Measurements from ENCODE around the gene TMEM45B.
"Not testable (repeated sequence)": the region's sequence is repeated elsewhere in the genome, so short reads cannot be mapped to it uniquely, and the experiment has no call there.

The TMEM45B gene

DNA sequence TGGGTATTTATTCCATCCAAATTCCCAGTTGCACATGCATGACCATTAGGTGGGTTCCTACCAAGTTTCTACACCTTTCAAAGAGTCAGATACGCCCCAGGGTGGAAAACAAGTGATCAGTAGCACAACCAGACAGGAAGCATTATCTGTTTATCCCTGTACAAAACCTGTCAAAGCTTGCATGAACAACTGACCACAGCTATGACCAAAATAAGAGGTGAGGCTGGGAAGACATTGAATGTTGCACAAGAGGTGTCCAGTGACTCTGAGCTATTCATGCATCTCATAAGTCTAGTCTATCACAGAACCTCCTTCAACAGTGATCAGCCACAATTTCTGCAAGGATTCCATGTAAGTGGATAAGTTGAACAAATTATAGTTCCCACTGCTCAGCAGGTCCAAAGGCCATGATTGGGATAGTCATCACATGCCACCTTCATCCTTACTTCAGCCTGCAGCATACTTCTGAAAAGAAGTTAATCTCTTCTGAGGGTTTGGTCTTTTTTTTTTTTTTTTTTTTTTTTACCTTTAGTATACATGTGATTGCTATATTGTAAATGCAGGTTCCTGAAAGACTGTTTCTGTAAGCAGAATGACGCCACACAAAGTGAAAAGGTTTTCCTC, 28.0 kb upstream of the TMEM45B start:
- Histone ChIP-seq H3K36me3 (ENCODE audit: control insufficient read depth, insufficient read depth, low read length) (no peaks in the 10 kb centered on the region), H3K27me3 (ENCODE audit: control insufficient read depth, insufficient read depth, low read length) (no peaks in the 10 kb centered on the region), H3K4me3 (ENCODE audit: low read length) (no peak overlapping the region), H3K9ac (ENCODE audit: low read length) (no peak overlapping the region), H3K9me3 (ENCODE audit: control insufficient read depth, low read length) (no peaks in the 10 kb centered on the region), H3K4me1 (ENCODE audit: control insufficient read depth, insufficient read depth, low read length) (peaks cover 10% of the 10 kb centered on the region)

DNA sequence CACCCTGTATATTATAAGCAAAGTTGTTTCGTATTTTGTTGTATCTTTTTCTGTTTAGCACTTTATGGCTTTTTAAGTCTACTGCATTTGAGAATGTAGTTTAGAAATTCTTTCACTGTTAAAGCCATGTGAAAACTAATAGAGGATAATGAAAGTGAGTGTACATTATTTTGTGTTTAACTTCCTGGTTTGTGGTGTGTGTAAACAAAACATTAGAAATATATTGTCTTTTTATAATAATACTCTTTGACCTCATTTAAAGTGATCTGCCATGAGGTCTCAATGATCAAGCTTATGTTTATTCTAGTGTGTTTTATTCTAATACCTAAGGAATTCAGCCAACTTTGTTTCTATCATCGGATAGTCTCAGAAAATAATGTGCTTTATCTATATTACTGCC, 27.4 kb upstream of the TMEM45B start:
- Histone ChIP-seq H3K4me3 (ENCODE audit: low read length) (no peak overlapping the region), H3K4me1 (ENCODE audit: control insufficient read depth, insufficient read depth, low read length) (peaks cover 16% of the 10 kb centered on the region), H3K9ac (ENCODE audit: low read length) (no peak overlapping the region), H3K27me3 (ENCODE audit: control insufficient read depth, insufficient read depth, low read length) (no peaks in the 10 kb centered on the region), H3K9me3 (ENCODE audit: control insufficient read depth, low read length) (no peaks in the 10 kb centered on the region), H3K36me3 (ENCODE audit: control insufficient read depth, insufficient read depth, low read length) (no peaks in the 10 kb centered on the region)

- no peaks in the 10 kb centered on the region for H3K9me3 ChIP-seq (ENCODE audit: control insufficient read depth, low read length)
- H3K27me3 ChIP-seq (ENCODE audit: control insufficient read depth, insufficient read depth, low read length) = no peaks in the 10 kb centered on the region
- no peak overlapping the region for H3K9ac ChIP-seq (ENCODE audit: low read length)
- H3K36me3 ChIP-seq (ENCODE audit: control insufficient read depth, insufficient read depth, low read length) = no peaks in the 10 kb centered on the region
- H3K4me3 ChIP-seq (ENCODE audit: low read length) = no peak overlapping the region
- H3K4me1 ChIP-seq (ENCODE audit: control insufficient read depth, insufficient read depth, low read length) = peaks cover 18% of the 10 kb centered on the region
Measured at GRCh38 chr11:129790106-129790505, 25.5 kb upstream of the TMEM45B start.

- H3K9me3 ChIP-seq (ENCODE audit: control insufficient read depth, low read length) = no peaks in the 10 kb centered on the region
- H3K27me3 ChIP-seq (ENCODE audit: control insufficient read depth, insufficient read depth, low read length) = no peaks in the 10 kb centered on the region
- no peak overlapping the region for H3K4me3 ChIP-seq (ENCODE audit: low read length)
- H3K36me3 ChIP-seq (ENCODE audit: control insufficient read depth, insufficient read depth, low read length) = no peaks in the 10 kb centered on the region
- no peak overlapping the region for H3K9ac ChIP-seq (ENCODE audit: low read length)
- peaks cover 18% of the 10 kb centered on the region for H3K4me1 ChIP-seq (ENCODE audit: control insufficient read depth, insufficient read depth, low read length)
Measured at GRCh38 chr11:129791515-129791914, 24.1 kb upstream of the TMEM45B start.

GRCh38 chr11:129792663-129793062, 23.0 kb upstream of the TMEM45B start:
- peaks cover 13% of the 10 kb centered on the region for H3K4me1 ChIP-seq (ENCODE audit: control insufficient read depth, insufficient read depth, low read length)
- no peaks in the 10 kb centered on the region for H3K27me3 ChIP-seq (ENCODE audit: control insufficient read depth, insufficient read depth, low read length)
- no peak overlapping the region for H3K9ac ChIP-seq (ENCODE audit: low read length)
- H3K4me3 ChIP-seq (ENCODE audit: low read length) = no peak overlapping the region
- H3K9me3 ChIP-seq (ENCODE audit: control insufficient read depth, low read length) = no peaks in the 10 kb centered on the region
- no peaks in the 10 kb centered on the region for H3K36me3 ChIP-seq (ENCODE audit: control insufficient read depth, insufficient read depth, low read length)

DNA sequence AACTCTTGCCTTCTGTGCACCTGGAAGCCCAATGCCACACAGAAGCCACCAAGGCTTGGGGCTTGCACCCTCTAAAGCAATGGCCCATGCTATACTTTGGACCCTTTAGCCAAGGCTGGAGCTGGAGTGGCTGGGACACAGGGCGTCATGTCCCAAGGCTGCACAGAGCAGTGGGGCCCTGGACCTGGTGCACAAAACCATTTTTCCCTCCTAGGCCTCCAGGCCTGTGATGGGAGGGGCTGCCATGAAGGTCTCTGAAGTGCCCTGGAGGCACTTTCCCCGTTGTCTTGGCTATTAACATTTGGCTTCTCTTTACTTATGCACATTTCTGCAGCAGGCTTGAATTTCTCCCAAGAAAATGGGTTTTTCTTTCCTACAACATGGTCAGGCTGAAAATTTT, 20.6 kb upstream of the TMEM45B start:
- peaks cover 7% of the 10 kb centered on the region for H3K4me1 ChIP-seq (ENCODE audit: control insufficient read depth, insufficient read depth, low read length)
- H3K27me3 ChIP-seq (ENCODE audit: control insufficient read depth, insufficient read depth, low read length) = no peaks in the 10 kb centered on the region
- no peak overlapping the region for H3K4me3 ChIP-seq (ENCODE audit: low read length)
- H3K9ac ChIP-seq (ENCODE audit: low read length) = no peak overlapping the region
- no peaks in the 10 kb centered on the region for H3K9me3 ChIP-seq (ENCODE audit: control insufficient read depth, low read length)
- H3K36me3 ChIP-seq (ENCODE audit: control insufficient read depth, insufficient read depth, low read length) = no peaks in the 10 kb centered on the region

GRCh38 chr11:129798212-129798611, 17.4 kb upstream of the TMEM45B start:
- no peak overlapping the region for H3K9ac ChIP-seq (ENCODE audit: low read length)
- no peak overlapping the region for H3K4me3 ChIP-seq (ENCODE audit: low read length)
- H3K4me1 ChIP-seq (ENCODE audit: control insufficient read depth, insufficient read depth, low read length) = peaks cover 6% of the 10 kb centered on the region
- H3K36me3 ChIP-seq (ENCODE audit: control insufficient read depth, insufficient read depth, low read length) = no peaks in the 10 kb centered on the region
- H3K9me3 ChIP-seq (ENCODE audit: control insufficient read depth, low read length) = no peaks in the 10 kb centered on the region
- H3K27me3 ChIP-seq (ENCODE audit: control insufficient read depth, insufficient read depth, low read length) = no peaks in the 10 kb centered on the region

GRCh38 chr11:129800162-129800561, 15.5 kb upstream of the TMEM45B start:
- H3K4me1 ChIP-seq (ENCODE audit: control insufficient read depth, insufficient read depth, low read length) = peaks cover 13% of the 10 kb centered on the region
- not testable (repeated sequence) for H3K9me3 ChIP-seq (ENCODE audit: control insufficient read depth, low read length); H3K27me3 ChIP-seq (ENCODE audit: control insufficient read depth, insufficient read depth, low read length); H3K4me3 ChIP-seq (ENCODE audit: low read length); H3K36me3 ChIP-seq (ENCODE audit: control insufficient read depth, insufficient read depth, low read length); H3K9ac ChIP-seq (ENCODE audit: low read length)

GRCh38 chr11:129800655-129801054, 15.0 kb upstream of the TMEM45B start:
- H3K27me3 ChIP-seq (ENCODE audit: control insufficient read depth, insufficient read depth, low read length) = no peaks in the 10 kb centered on the region
- no peaks in the 10 kb centered on the region for H3K36me3 ChIP-seq (ENCODE audit: control insufficient read depth, insufficient read depth, low read length)

GRCh38 chr11:129803533-129803932, 12.1 kb upstream of the TMEM45B start:
- Histone ChIP-seq H3K9me3 (ENCODE audit: control insufficient read depth, low read length) (no peaks in the 10 kb centered on the region), H3K36me3 (ENCODE audit: control insufficient read depth, insufficient read depth, low read length) (no peaks in the 10 kb centered on the region), H3K9ac (ENCODE audit: low read length) (no peak overlapping the region), H3K4me1 (ENCODE audit: control insufficient read depth, insufficient read depth, low read length) (peaks cover 13% of the 10 kb centered on the region), H3K4me3 (ENCODE audit: low read length) (no peak overlapping the region), H3K27me3 (ENCODE audit: control insufficient read depth, insufficient read depth, low read length) (no peaks in the 10 kb centered on the region)

More at GRCh38 chr11:129800655-129801054, 15.0 kb upstream of the TMEM45B start:
- Histone ChIP-seq H3K9me3 (ENCODE audit: control insufficient read depth, low read length) (no peaks in the 10 kb centered on the region), H3K4me1 (ENCODE audit: control insufficient read depth, insufficient read depth, low read length) (peaks cover 13% of the 10 kb centered on the region), H3K4me3 (ENCODE audit: low read length) (no peak overlapping the region), H3K9ac (ENCODE audit: low read length) (no peak overlapping the region)

GRCh38 chr11:129804012-129804411, 11.6 kb upstream of the TMEM45B start:
- no peak overlapping the region for H3K9ac ChIP-seq (ENCODE audit: low read length)
- no peaks in the 10 kb centered on the region for H3K36me3 ChIP-seq (ENCODE audit: control insufficient read depth, insufficient read depth, low read length)
- peaks cover 13% of the 10 kb centered on the region for H3K4me1 ChIP-seq (ENCODE audit: control insufficient read depth, insufficient read depth, low read length)
- no peak overlapping the region for H3K4me3 ChIP-seq (ENCODE audit: low read length)
- H3K9me3 ChIP-seq (ENCODE audit: control insufficient read depth, low read length) = no peaks in the 10 kb centered on the region
- no peaks in the 10 kb centered on the region for H3K27me3 ChIP-seq (ENCODE audit: control insufficient read depth, insufficient read depth, low read length)

DNA sequence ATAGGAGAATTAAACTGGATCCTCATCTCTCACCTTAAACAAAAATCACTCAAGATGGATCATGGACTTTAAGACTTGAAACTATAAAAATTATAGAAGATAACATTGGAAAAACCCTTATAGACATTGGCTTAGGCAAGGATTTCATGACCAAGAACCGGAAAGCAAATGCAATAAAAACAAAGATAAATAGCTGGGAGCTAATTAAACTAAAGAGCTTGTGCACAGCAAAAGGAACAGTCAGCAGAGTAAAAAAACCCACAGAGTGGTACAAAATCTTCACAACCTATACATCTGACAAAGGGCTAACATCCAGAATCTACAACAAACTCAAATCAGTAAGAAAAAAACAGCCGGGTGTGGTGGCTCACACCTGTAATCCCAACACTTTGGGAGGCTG, 7.4 kb upstream of the TMEM45B start:
- H3K27me3 ChIP-seq (ENCODE audit: control insufficient read depth, insufficient read depth, low read length); H3K9me3 ChIP-seq (ENCODE audit: control insufficient read depth, low read length); H3K9ac ChIP-seq (ENCODE audit: low read length); H3K4me1 ChIP-seq (ENCODE audit: control insufficient read depth, insufficient read depth, low read length); H3K4me3 ChIP-seq (ENCODE audit: low read length); H3K36me3 ChIP-seq (ENCODE audit: control insufficient read depth, insufficient read depth, low read length): not testable (repeated sequence)

GRCh38 chr11:129813231-129813791, 2.3 kb upstream of the TMEM45B start:
- Histone ChIP-seq H3K4me1 (ENCODE audit: control insufficient read depth, insufficient read depth, low read length) (peaks cover 18% of the 10 kb centered on the region), H3K4me3 (ENCODE audit: low read length) (no peak overlapping the region), H3K36me3 (ENCODE audit: control insufficient read depth, insufficient read depth, low read length) (no peaks in the 10 kb centered on the region), H3K9ac (ENCODE audit: low read length) (no peak overlapping the region), H3K27me3 (ENCODE audit: control insufficient read depth, insufficient read depth, low read length) (no peaks in the 10 kb centered on the region), H3K9me3 (ENCODE audit: control insufficient read depth, low read length) (no peaks in the 10 kb centered on the region)
